WERI-Rb-1 (cell line): Measurements from ENCODE around the gene SHANK3.

Experiments used
- DNase-seq: peaks from one replicate; pipeline ENCODE4 v3.0.0-alpha.2; 2020
- H3K27ac ChIP-seq: fragments of 250-450 bp; sonication (Bioruptor Pico); 2 replicates; pipeline ENCODE4 v1.5.1; 2020; ENCODE audit warnings: mild to moderate bottlenecking, moderate library complexity
- H3K27me3 ChIP-seq: fragments of 250-450 bp; sonication (Bioruptor Pico); 2 replicates; pipeline ENCODE4 v1.5.1; 2021; ENCODE audit warnings: mild to moderate bottlenecking, low read depth, moderate library complexity; ENCODE audit not compliant: insufficient read depth, severe bottlenecking
- H3K36me3 ChIP-seq: fragments of 250-450 bp; sonication (Bioruptor Pico); 2 replicates; pipeline ENCODE4 v1.5.1; 2020; ENCODE audit warnings: mild to moderate bottlenecking, moderate library complexity
- H3K4me3 ChIP-seq: 2 replicates; pipeline ENCODE4 v1.5.1; 2011; ENCODE audit warnings: low read depth, mild to moderate bottlenecking, control low read depth, low read length
- H3K9me3 ChIP-seq: fragments of 250-450 bp; sonication (Bioruptor Pico); 2 replicates; pipeline ENCODE4 v1.5.1; 2021; ENCODE audit warnings: mild to moderate bottlenecking, moderate library complexity; ENCODE audit not compliant: severe bottlenecking
- TF ChIP-seq, protein P1 (sequence below): IDR thresholded peaks from 2 replicates; pipeline ENCODE4 v1.5.1; 2011; ENCODE audit warnings: low read depth, mild to moderate bottlenecking, control low read depth, inconsistent platforms, low read length

Gene SHANK3

DNA sequence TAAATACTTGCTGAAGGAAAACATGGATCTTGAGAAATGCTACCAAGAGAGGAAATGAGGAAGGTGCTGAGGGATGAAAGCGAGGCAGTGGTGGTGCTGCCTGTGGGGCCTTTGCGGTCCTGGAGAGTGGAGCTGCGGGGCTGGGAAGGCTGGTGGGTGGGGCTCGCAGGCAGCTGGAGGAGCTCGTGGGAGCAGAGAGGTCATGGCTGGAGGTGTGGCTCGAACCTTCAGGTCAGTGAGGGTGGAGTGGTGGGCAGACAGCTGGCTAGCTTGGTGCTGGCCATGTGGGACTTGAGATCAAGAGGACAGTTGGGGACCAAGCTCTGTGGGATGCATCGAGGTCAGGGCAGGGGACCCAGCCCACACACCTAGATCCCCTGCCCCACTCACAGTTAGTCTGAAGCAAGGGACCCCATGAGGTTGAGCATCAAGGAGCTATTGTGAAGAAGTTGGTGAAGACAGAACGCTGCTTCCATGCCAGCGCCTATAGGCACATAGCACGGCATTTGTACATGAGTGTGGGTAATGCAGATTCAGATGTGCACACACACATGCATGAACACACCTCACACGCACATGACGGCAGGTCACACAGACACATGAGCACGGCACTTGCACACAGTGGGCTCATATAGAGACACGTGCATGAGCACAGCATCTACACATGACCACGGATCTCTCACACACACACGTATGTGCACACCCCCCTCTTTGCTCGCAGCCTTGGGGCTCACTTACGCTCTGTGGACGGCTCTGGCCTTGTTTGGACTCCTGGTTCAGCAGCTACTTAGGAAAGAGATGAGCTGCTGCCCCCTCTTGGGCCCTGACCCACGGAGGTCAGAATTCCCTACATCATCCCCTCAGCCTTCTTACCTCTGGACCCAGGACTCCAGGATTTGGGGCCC is 30.4 kb downstream of the SHANK3 start:
- peaks cover 8% of the 10 kb centered on the region; the same call in 1 of the 2 replicates for H3K36me3 ChIP-seq
- H3K4me3 ChIP-seq: no peak overlapping the region
- H3K27ac ChIP-seq: no peak overlapping the region
- no peaks in the 10 kb centered on the region for H3K27me3 ChIP-seq
- DNase-seq: no peak
- TF ChIP-seq, protein P1, sequence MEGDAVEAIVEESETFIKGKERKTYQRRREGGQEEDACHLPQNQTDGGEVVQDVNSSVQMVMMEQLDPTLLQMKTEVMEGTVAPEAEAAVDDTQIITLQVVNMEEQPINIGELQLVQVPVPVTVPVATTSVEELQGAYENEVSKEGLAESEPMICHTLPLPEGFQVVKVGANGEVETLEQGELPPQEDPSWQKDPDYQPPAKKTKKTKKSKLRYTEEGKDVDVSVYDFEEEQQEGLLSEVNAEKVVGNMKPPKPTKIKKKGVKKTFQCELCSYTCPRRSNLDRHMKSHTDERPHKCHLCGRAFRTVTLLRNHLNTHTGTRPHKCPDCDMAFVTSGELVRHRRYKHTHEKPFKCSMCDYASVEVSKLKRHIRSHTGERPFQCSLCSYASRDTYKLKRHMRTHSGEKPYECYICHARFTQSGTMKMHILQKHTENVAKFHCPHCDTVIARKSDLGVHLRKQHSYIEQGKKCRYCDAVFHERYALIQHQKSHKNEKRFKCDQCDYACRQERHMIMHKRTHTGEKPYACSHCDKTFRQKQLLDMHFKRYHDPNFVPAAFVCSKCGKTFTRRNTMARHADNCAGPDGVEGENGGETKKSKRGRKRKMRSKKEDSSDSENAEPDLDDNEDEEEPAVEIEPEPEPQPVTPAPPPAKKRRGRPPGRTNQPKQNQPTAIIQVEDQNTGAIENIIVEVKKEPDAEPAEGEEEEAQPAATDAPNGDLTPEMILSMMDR: no peak
- no peaks in the 10 kb centered on the region for H3K9me3 ChIP-seq

DNA sequence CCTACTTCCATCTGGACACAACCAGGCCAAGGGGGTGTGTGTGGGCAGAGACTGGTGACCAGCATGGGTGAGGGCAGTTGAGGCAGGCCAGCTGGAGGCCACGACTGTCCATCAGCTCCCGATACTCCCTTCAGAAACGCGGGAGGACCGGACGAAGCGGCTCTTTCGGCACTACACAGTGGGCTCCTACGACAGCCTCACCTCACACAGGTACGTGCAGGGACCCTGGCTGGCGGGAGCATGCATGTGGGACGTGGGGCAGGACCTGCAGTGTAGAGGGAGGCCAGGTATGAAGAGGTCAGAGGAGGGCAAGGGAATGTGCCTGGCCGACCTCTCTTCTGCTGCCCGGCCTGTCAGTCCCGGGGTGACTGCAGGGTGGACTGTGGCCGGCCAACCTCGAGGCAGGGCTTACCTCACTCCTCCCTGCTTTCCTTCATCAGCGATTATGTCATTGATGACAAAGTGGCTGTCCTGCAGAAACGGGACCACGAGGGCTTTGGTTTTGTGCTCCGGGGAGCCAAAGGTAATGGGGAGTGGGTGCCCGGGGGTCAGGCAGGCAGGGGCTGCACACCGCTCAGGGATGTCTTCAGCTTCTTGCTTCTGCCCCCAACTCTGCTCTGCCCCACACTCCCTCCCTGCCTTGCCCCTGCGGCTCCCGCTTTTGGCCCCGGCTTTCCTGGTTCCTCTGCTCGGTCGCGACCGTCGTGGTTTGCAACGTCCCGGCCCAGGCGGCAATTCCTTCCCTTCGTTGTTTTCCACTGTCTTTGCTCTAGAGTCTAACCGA is 31.3 kb downstream of the SHANK3 start:
- TF ChIP-seq, protein P1: no peak
- no peak for DNase-seq
- Histone ChIP-seq H3K4me3 (no peak overlapping the region), H3K36me3 (peaks cover 8% of the 10 kb centered on the region; the same call in 1 of the 2 replicates), H3K27me3 (no peaks in the 10 kb centered on the region), H3K9me3 (no peaks in the 10 kb centered on the region), H3K27ac (no peak overlapping the region)

DNA sequence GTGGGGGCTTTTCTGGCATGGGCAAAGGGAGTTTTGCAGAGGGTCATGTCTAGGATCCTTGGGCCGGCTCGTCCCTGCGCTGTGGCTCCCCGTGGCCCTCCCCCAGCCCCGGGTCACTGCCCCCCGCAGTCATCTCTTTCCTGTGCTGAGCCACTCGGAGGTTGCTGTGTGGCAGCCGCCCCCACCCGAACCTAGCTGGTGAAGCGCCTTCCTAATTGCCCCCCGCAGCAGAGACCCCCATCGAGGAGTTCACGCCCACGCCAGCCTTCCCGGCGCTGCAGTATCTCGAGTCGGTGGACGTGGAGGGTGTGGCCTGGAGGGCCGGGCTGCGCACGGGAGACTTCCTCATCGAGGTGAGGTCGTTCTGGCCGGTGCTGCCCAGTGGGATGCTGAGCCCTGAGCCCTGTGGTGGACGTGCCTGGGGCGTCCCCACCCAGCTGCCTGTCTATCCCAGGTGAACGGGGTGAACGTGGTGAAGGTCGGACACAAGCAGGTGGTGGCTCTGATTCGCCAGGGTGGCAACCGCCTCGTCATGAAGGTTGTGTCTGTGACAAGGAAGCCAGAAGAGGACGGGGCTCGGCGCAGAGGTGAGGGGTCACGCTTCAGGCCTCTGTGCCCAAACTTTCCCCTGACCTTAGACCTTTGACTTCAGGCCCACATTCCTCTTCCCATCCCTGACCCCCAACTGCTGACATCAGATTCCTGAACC is 32.0 kb downstream of the SHANK3 start:
- Histone ChIP-seq H3K36me3 (peaks cover 8% of the 10 kb centered on the region; the same call in 1 of the 2 replicates), H3K9me3 (no peaks in the 10 kb centered on the region), H3K4me3 (no peak overlapping the region), H3K27ac (no peak overlapping the region), H3K27me3 (no peaks in the 10 kb centered on the region)
- TF ChIP-seq, protein P1: no peak
- no peak for DNase-seq

DNA sequence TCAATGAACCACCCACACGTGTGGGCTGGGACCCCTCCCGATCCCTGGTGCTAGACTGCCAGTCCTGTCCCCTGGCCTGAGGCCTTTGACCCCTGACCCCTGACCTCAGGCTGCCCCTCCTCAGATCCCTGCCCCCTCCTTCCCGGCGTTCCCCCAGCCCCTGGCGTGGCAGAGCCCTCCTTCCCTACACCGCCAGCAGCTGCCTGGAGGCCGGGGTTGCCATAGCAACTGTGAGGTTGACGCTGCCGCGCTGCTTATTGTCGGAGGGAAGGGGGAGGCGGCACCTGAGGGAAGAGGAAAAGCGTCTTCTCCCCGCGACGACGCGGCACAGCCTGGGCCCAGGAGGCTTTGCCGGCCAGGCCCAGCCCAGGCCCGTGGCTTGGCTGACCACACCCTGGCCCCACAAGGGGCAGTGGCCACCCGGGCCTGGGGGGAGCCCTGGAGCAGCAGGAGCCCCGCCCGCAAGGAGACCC is 32.6 kb downstream of the SHANK3 start:
- Histone ChIP-seq H3K36me3 (peaks cover 8% of the 10 kb centered on the region; the same call in 1 of the 2 replicates), H3K9me3 (no peaks in the 10 kb centered on the region), H3K27me3 (no peaks in the 10 kb centered on the region), H3K4me3 (no peak overlapping the region), H3K27ac (no peak overlapping the region)
- TF ChIP-seq, protein P1: no peak
- no peak for DNase-seq

DNA sequence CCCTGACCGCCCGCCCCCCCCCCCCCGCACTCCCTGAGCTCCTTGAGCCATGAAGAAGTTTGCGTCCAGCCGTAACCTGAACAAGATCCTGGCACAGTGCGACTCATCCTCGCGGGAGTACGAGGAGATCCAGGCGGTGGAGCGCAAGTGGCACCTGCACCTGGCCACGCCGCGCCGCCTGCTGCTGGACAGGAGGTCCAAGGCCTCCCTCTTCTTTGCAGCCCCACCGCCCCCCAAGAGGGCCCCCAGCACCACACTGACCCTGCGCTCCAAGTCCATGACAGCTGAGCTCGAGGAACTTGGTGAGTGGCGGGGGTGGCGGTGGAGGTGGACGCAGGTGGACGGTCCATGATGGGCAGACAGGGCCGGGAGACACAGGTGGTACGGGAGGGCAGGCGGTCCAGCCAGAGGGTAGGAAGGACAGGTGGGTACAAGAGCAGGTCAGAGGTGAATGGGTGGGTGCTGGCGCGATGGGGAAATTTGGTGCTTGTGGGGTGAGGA is 33.3 kb downstream of the SHANK3 start:
- DNase-seq: no peak
- Histone ChIP-seq H3K4me3 (no peak overlapping the region), H3K36me3 (peaks cover 8% of the 10 kb centered on the region; the same call in 1 of the 2 replicates), H3K27me3 (no peaks in the 10 kb centered on the region), H3K27ac (no peak overlapping the region), H3K9me3 (no peaks in the 10 kb centered on the region)
- TF ChIP-seq, protein P1: no peak
